Occipital lobe (tissue), 2 donors: ENCODE results near the gene ZBP1. TPM values are rescaled to one million over a fixed set of nuclear protein-coding genes. Genes with fewer than 3 reads are reported as not detected.
"Not testable (repeated sequence)": the region's sequence is repeated elsewhere in the genome, so short reads cannot be mapped to it uniquely, and the experiment has no call there.

Experiments
- DNase-seq: peaks from one replicate; lab custom pipeline; 2025; lab: John Stamatoyannopoulos, UW
- total RNA-seq: library from RNA; depleted of rRNA; stranded (reverse); fragments of >200 nt; gene quantifications from one replicate; pipeline ENCODE4 v1.2.3, GENCODE V29; 2014

Gene ZBP1
- total RNA-seq, 1 donor from 2014 or later = not detected

DNA sequence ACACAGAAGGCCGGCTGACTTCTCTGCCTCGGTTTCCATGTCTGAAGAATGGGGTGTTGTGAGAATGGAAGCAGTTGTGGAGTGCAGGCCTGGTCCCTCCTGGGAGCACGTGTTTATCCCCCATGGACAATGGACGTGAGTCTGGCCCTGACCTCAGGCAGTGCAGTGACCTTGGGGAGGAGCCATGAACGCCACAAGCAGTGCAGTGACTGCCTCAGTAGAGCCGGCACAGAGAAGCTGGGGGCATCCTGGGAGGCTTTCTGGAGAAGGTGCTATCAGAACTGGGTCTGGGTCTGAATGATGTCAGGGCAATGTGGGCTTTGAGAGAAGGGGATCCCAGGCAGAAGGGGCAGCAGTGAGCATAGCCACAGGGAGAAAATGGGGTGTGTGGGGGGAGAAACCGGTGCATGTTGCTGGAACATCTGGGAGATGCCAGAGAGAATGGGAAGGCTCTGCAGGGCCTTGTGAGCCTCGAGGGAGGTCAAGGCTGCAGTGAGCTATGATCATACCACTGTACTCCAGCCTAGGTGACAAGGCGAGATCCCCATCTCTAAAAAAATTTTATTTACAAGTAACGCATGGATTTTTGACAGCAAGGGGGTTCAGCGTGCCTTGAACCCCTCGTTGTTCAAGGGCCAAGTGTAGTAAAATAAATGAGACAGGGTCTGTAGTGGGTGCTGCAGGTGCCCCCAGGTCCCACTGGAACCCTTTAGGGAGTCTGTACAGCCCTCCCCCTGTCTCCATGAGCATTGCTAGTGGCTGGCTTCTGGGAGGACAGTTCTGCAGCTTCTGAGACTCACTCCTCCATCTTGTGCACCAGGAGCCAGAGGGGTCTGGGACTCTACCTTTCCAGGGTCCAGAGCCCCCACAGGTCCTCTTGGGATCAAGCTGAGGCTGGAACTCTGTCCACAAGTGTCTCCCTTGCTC, 27.0 kb upstream of the ZBP1 start:
- no peak for DNase-seq

DNA sequence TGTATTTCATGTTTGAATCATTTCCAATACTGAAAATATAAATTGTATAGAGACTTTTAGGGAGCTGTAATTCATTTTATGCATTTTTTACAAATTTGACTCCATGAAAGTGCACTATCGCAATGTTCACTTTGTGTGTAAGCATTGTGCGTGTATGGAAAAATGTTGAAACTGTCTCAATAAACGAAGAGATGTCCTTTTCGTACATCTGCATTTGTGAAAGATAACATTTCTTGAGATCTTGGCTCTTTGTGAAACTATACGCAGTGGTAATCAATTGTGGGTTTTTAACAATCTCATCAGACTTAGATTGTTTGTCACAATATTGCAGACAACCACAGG, 18.6 kb upstream of the ZBP1 start:
- DNase-seq = no peak

DNA sequence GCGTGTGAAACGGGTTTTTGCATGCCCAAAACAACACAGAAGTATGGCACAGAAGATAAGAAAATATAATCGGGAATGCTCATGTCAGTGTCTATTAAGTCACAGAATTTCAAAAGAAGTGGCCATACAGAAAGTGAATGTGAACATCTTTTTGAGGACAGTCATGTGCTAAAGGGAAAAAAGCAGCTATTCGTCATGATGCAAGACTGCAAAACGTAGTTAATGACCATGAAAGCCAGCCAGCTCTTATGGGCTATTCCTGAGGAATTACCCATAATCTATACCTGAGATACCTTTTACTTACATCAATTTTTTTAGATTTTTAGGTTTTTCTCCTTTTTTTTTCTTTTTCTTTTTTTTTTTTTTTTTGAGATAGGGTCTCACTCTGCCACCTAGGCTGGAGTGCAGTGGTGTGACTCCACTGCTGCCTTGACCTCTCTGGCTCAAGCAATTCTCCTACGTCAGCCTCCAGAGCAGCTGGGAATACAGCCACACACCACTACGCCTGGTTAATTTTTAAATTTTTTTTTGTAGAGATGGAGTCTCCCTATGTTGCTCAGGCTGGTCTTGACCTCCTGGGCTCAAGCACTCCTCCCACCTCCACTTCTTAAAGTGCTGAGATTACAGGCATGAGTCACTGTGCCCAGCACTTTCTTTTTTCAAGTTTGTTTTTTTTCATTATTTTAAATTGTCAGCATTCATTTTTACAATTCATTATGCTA, 18.1 kb upstream of the ZBP1 start:
- DNase-seq = no peak

DNA sequence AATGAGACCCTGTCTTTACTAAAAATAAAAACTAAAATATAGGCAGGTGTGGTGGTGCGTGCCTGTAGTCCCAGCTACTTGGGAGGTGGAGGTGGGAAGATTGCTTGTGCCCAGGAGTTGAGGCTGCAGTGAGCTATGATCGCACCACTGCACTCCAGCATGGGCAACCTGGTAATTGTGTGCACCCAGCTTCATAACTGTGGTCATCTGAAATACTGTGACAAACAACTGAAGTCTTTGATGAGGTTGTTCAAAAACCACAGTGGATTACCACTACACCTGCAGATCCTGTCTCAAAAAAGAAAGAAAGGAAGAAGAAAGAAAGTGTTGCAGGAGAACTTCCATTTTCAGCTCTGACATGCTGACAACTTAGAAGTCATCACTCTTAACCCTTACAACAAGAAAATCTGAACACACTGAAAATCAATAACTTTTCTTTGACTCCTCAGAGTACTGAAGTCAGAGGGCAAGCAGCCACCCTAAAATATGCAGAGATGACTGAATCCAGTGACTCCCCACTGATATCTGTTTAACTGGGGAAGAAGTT, 13.8 kb upstream of the ZBP1 start:
- no peak for DNase-seq

DNA sequence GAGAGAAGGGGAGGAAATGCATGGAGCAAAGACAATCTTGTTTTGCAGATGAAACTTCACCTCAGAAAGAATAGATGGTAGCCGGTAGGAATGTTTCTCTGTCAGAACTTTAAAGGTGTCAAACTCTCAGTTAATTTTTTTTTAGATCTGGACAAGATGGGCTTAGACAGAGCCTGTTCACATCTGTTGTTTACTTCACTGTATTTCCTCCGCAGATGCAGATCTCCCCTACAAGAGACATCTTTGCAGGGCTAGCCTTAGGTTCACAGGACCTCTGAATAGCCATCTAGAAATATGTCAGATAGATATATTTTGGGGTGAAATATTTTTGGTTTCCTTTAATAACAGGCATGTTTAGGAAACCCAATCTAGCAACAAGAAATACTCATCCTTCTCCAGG, 12.1 kb upstream of the ZBP1 start:
- DNase-seq = no peak

DNA sequence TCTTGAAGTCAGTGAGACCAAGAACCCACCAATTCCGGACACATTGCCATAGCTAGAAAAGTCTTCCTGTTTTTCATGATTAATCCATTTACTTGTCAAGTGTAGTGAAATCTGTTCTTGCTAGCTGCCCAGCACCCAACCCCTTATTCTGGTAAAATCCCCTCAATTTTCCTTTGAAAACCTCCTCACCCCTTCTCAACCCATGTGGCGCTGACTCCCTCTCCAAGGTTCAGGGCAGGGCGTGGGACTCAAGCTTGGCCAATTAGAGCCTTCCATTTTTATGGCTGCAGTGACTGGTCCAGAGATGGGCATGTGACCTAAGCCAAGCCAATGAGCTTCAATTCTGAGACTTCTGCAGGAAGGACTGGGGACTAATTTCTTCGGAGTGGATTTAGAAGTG, 9.8 kb upstream of the ZBP1 start:
- DNase-seq = no peak

DNA sequence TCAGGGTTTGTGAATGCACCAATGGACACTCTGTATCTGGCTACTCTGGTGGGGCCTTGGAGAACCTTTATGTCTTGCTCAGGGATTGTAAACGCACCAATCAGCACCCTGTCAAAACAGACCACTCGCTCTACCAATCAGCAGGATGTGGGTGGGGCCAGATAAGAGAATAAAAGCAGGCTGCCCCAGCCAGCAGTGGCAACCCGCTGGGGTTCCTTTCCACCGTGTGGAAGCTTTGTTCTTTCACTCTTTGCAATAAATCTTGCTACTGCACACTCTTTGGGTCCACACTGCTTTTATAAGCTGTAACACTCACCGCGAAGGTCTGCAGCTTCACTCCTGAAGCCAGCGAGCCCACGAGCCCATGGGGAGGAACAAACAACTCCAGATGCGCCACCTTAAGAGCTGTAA, 9.3 kb upstream of the ZBP1 start:
- not testable (repeated sequence) for DNase-seq

DNA sequence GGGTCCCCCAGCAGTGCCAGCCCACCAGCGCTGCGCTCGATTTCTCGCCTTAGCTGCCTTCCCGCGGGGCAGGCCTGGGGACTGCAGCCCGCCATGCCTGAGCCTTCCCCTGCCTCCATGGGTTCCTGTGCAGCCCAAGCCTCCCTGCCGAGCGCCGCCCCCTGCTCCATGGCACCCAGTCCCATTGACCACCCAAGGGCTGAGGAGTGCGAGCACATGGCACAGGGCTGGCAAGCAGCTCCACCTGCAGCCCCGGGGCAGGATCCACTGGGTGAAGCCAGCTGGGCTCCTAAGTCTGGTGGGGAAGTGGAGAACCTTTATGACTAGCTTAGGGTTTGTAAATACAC, 8.7 kb upstream of the ZBP1 start:
- not testable (repeated sequence) for DNase-seq

DNA sequence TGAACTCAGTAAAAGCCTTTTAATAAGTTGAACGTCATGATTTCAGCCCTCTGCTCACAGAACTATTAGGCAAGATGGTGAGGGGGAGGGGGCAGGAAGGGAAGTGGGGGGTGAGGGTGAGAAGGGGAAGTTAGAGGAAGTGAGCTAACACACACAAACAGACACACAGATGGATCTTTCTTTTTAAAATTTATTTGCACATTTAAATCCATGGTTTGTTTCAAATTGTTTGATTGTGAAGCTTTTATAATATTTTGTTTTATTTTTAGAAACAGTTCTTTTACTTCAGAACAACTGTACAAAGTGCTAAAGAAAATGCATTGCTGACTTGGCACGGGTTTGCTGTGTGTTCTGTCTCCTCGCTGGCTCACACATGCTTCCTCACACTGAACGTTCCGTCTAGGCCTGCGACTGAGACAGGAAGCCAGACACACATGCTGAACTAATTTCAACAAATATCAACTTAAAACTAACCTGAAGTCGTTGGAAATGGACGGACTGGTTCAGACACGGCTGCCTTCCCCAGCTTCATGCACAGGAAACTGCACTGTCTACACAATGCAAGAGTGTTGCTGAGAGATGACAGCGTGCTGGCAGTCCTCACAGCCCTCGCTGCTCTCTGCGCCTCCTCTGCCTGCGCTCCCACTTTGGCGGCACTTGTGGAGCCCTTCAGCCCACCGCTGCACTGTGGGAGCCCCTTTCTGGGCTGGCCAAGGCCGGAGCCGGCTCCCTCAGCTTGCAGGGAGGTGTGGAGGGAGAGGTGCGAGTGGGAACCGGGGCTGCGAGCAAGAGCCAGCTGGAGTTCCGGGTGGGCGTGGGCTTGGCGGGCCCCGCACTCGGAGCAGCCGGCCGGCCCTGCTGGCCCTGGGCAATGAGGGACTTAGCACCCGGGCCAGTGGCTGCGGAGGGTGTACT, 8.1 kb upstream of the ZBP1 start:
- no peak for DNase-seq

DNA sequence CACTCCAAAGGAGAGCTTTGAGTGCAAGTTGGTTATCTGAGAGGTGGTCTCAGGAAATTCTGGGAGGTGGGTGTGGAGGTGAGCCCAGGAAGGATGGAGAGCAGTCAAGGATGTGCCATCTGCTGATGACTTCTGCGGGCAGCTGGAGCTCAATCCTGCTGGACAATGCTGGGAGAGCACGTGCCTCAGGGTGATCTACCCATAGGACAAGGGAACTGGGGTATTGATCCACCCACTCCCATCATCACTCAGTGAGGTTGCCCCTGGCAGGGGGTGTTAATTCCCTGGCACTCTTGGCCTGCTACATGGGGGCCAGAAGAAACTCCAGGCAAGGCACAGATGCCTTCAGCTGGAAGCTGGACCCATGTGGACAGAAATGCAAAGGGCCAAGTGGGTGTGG, 7.1 kb upstream of the ZBP1 start:
- DNase-seq = no peak

DNA sequence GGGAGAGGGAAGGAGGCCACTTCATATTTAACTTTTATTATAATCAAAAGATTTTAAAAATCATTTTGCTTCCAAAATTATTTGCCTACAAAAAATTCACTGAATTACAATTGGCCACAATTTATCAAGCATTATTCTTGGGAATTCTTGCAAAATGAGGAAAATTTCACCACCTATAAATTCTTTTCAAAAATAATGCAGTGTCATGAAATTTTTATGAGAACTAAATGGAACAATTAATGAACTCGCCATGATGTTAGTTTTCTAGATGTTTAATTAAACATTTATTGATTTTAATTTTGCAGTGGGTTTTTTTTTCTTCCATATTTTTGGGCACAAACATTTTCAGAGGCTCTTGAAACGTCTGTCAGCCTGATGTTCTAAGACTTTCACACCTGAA, 5.8 kb upstream of the ZBP1 start:
- DNase-seq = no peak

DNA sequence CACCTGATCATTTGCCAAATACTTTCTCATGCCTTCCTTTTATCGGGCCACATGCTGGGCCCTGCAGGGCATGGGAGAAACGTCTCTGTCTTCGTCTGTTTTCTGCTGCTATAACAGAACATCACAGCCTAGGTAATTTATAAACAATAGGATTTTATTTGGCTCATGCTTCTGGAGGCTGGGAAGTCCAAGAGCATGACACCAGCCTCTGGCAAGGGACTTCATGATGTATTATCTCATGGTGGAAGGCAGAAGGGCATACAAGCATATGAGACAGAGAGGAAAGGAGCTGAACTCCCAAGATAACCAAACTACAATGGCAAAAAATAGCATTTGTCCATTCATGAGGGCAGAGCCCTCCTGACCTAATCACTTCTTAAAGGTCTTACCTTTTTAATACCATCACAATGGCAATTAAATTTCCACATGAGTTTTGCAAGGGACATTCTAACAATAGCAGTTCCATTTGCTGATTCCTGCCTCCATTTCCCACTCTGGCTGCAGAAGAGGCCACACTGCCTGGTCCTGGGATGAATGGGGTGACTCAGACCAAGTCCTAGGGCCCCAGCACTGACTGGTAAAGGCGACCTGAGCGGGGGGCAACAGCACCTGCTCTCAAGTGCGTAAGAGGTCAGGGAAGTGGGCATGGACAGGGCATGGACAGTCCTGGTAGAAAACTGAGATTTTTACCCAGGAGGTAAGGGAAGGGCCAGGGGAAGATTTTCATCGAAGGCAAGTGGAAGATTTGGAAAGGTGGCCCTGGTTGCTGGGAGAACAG, 5.1 kb upstream of the ZBP1 start:
- DNase-seq = no peak

DNA sequence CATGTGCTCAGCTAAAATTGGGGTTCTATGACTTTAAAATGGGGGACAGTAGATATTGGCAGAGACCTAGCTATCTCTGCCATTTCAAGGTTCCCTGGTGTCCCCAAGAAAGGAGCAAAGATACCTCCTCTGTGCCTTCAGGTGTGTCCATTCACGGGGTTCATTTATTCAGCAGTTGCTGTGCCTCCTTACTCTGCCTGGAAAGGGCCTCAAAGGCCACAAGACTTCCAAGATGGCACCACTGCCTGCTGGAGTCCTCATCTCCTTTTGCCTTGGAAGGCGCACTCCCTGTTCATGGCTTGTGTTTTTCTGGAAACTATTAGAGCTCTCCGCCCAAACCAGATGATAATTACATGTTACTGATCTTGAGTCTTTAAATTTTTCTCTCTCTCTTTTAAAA, 3.9 kb upstream of the ZBP1 start:
- DNase-seq = no peak

DNA sequence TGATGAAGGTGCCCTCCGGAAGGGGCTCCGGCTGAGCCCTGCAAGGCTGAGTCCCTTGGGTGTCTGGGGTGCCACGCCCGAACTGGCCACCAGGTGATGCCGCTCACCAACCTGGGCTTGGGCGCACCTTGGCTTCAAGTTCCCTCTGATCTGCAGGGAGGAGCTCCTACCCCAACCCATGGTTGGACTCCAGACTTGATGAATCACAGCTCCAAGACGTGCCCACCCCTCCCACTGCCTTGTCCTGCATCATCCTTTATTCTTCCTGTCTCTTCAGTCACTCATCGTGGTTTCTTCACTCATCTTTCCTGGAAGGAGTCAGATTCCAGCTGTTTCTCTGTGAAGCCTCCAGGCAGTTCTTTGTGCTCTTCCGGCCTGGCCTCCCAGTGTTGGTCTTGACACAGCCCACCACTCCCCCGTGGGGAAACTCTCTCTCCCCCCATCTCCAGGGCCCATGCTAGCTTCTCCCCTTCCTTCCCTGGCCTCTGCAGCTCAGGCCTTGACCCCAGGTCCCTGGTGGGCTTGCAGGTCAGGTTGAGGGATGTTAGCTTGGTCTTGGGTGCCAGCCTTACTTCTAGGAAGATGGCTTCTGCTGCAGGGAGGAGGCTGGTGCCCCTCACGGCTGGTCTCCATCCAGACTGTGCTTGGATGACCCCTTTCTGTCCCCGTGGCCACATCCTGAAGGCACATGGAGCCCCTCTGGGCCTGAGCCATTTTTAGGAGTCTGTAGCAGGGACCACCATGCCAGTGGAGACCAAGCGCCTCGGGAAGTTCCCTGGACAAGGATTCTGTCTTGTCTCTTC, 2.6 kb upstream of the ZBP1 start:
- DNase-seq = no peak

DNA sequence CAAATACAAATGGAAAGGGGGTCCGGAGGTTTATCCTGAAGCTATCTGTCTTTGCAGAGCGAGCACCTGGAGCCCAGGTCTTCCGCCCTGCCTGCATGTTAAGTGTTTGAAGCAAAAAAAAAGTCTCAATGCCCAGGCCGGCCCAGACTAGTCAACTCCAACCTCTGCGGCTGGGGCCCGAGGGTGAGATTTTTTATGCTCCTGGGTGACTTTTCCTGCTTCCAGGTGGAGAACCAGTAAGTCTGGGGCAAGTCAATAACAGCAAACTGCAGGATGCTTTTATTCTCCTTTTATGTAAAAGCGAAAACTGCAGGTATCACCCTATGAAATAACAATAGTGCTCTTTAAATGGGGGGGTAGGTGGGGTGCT, 2.0 kb upstream of the ZBP1 start:
- DNase-seq = no peak

DNA sequence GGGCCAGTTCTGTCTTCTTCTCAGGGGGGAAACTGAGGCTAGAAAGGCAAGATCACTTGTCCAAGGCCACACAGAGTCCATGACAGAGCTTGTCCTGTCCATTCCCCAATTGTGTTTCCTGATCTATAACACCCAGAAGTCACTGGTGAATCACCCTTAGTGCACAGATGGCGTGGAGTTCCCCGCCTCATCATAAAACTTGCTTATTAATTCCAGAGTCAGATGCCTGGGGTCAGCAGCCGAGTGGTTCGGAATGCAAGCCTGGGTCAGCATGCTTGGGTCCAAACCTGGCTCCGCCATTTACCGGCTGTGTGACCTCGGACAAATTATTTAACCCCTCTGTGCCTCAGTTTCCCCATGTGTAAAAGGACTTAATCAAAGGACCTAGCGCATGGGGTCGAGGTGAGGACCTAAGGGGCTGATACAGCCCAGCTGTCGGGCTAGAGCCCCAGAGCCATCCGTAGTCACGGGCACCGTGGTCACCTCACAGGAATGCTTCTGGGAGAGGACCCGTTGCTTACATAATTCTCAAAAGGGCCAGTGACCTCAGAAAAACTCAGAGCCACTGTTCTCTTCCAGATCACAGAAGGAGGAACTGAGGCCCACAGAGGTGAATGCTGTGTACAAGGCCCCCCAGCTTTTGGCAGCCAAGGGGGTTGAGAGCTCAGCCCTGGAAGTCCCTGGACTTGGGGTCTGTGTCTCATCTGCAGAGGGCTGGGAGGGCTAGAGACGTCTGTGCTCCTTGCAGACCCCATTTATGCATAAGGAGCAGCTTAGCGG, 1.4 kb upstream of the ZBP1 start:
- DNase-seq = no peak

DNA sequence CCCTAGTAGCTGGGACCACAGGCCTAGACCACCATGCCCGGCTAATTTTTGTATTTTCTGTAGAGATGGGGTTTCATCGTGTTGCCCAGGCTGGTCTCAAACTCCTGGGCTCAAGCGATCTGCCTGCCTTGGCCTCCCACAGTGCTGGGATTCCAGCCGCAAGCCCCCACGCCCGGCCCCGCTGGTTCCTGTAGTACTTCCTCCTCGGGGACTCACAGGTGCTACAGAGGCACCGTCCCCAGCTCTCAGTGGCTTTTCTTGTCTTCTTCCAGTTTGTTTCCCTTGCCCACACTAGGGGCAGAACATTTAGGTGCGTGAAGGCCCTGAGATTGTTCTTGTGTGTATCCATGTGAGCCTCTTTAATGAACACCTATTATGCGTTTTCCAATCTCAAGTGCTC, 773 bp upstream of the ZBP1 start:
- DNase-seq = no peak

DNA sequence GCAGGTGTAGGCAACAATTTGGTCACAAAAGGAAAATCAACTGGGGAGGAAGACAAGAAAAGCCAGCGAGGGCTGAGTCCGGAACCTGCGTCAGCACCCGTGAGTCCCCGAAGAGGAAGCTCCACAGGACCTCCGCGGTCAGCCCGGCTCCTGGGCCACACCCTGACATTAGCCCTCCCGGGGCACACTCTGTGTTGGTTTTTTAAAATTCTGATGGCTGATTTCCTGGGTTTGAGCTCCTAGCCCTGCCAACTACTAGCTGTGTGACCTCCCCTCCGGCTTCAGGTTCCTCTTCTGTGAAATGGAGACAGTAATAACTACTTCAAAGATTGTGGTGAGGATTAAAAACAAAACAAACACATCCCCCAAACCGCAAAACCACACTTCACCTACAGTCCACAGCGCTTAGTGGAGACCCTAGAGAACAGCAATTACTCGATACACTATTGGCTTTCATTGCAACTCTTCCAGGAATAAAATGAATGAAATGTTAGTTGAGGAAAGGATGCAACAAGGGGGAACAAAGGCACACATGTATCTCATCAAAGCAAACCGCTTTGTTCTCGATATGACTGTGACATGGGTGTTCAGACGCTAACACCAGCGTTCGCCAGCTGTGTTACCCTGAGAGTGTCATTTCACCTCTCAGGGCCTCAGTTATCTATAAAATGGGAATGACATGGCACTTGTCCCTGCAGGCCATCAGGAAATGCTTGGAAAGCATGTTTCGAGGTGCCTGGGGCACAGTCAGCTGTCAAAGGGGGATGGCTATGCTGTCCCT, 985 bp downstream of the ZBP1 start:
- no peak for DNase-seq

DNA sequence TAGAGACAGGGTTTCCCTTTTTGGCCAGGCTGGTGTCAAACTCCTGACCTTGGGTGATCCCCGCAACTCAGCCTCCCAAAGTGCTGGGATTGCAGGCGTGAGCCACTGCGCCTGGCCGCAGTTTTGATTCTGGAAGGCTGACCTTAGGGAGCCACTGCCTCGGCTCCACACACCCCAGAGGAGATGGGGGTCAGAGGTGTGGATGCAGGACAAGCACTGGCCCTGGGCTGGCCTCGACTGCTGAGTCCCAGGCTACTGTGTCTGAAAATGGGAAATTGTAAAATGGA, 1.5 kb downstream of the ZBP1 start:
- no peak for DNase-seq
